B cell (primary cell): ENCODE results near the gene ANKRD23. TPM values are rescaled to one million over a fixed set of nuclear protein-coding genes. Genes with fewer than 3 reads are reported as not detected.

ENCODE experiments used
- ATAC-seq: fragments of 200-7000 bp; cut with Tn5 transposase; one replicate; pipeline ENCODE4 v1.10.0; 2021; ENCODE audit warnings: low read depth, mild to moderate bottlenecking, moderate number of reproducible peaks, moderate library complexity
- CTCF ChIA-PET: fragments of 350-600 bp; sonication (Branson Sonifier 250); formaldehyde crosslinking; loops from one replicate; lab custom pipeline; 2021; ENCODE audit warnings: antibody characterized with exemption, inconsistent platforms; lab: Charles Lee
- POLR2A ChIA-PET: fragments of 350-600 bp; sonication (Branson Sonifier 250); formaldehyde crosslinking; loops from one replicate; lab custom pipeline; 2021; ENCODE audit warnings: antibody characterized with exemption; lab: Charles Lee
- DNase-seq: peaks from one replicate; pipeline ENCODE4 v3.0.0; 2013
- H2AFZ ChIP-seq: 2 replicates; pipeline ENCODE4 v1.6.1; 2012; ENCODE audit warnings: mild to moderate bottlenecking, low read depth, low read length; ENCODE audit not compliant: insufficient read depth, poor library complexity, severe bottlenecking
- H3K27ac ChIP-seq, 2 donors: 1 replicate in 1 of 2; 2 replicates in 1 of 2; pipeline ENCODE4 v1.5.1; 2012 to 2013; ENCODE audit warnings: low read length in 2 of 2, mild to moderate bottlenecking in 2 of 2, moderate library complexity in 1 of 2
- H3K27me3 ChIP-seq, 4 experiments: fragments of 200-600 bp in 1 of 4; sonication (generic) in 1 of 4; replicated peaks in 1 of 4; 1 replicate in 2 of 4; 2 replicates in 2 of 4; pipeline versions ENCODE4 v1.6.1 to v1.7.0; 2013 to 2016; ENCODE audit warnings: low read length in 3 of 4, mild to moderate bottlenecking in 2 of 4, mixed read lengths in 1 of 4, moderate library complexity in 1 of 4; ENCODE audit not compliant: insufficient read depth in 4 of 4, control insufficient read depth in 3 of 4; ENCODE audit errors: control extremely low read depth in 1 of 4
- H3K36me3 ChIP-seq, 2 experiments: replicated peaks in 1 of 2; 1 replicate in 1 of 2; 2 replicates in 1 of 2; pipeline versions ENCODE4 v1.6.1 to v1.7.1; 2013; ENCODE audit warnings: low read length in 1 of 2; ENCODE audit not compliant: insufficient read depth in 2 of 2, control insufficient read depth in 1 of 2; ENCODE audit errors: control extremely low read depth in 1 of 2, extremely low read depth in 1 of 2
- H3K4me1 ChIP-seq, 2 donors: fragments of 200-600 bp in 1 of 2; sonication (generic) in 1 of 2; 1 replicate in 1 of 2; 2 replicates in 1 of 2; pipeline versions ENCODE4 v1.5.1 to v1.6.1; 2013 to 2017; ENCODE audit warnings: low read length in 2 of 2; ENCODE audit not compliant: control insufficient read depth in 2 of 2, insufficient read depth in 2 of 2
- H3K4me2 ChIP-seq: replicated peaks from 2 replicates; pipeline ENCODE3; 2012; ENCODE audit warnings: mild to moderate bottlenecking, low read depth, low read length; ENCODE audit not compliant: poor library complexity, severe bottlenecking
- H3K4me3 ChIP-seq, 5 experiments: fragments of 200-600 bp in 1 of 5; sonication (generic) in 1 of 5; 1 replicate in 3 of 5; 2 replicates in 2 of 5; pipeline versions ENCODE4 v1.5.1 to v1.7.0; 2011 to 2016; ENCODE audit warnings: low read length in 4 of 5, mild to moderate bottlenecking in 4 of 5, low read depth in 2 of 5, control low read depth in 1 of 5, moderate library complexity in 1 of 5; ENCODE audit not compliant: insufficient read depth in 1 of 5; ENCODE audit errors: control extremely low read depth in 1 of 5, extremely low read depth in 1 of 5
- H3K79me2 ChIP-seq: fragments of 200-600 bp; sonication (generic); one replicate; pipeline ENCODE4 v1.6.0; 2016; ENCODE audit warnings: low read length; ENCODE audit not compliant: control insufficient read depth, insufficient read depth
- H3K9ac ChIP-seq: fragments of 200-600 bp; sonication (generic); 2 replicates; pipeline ENCODE4 v1.6.1; 2017; ENCODE audit warnings: mild to moderate bottlenecking, low read length, moderate library complexity
- H3K9me3 ChIP-seq, 3 donors: one replicate each; pipeline versions ENCODE4 v1.6.1 to v1.7.1; 2013; ENCODE audit warnings: low read length in 2 of 3; ENCODE audit not compliant: control insufficient read depth in 2 of 3, insufficient read depth in 1 of 3; ENCODE audit errors: control extremely low read depth in 1 of 3
- H4K20me1 ChIP-seq: 2 replicates; pipeline ENCODE4 v1.6.0; 2012; ENCODE audit warnings: mild to moderate bottlenecking, low read length; ENCODE audit not compliant: insufficient read depth, control insufficient read depth, poor library complexity, severe bottlenecking
- H3K27ac Mint-ChIP-seq: one replicate; pipeline ENCODE4 v1.8.0; 2021; ENCODE audit warnings: mixed read lengths
- H3K27me3 Mint-ChIP-seq: one replicate; pipeline ENCODE4 v1.8.0; 2021; ENCODE audit warnings: mixed read lengths
- H3K4me1 Mint-ChIP-seq: one replicate; pipeline ENCODE4 v1.8.0; 2021; ENCODE audit warnings: mixed read lengths
- H3K4me3 Mint-ChIP-seq: one replicate; pipeline ENCODE4 v1.8.0; 2021; ENCODE audit warnings: mixed read lengths
- H3K9me3 Mint-ChIP-seq: one replicate; pipeline ENCODE4 v1.8.0; 2022; ENCODE audit warnings: mixed read lengths; ENCODE audit not compliant: insufficient read depth
- CTCF ChIP-seq: fragments of 200-600 bp; IDR thresholded peaks from one replicate; pipeline ENCODE4 v1.8.0; 2022; ENCODE audit warnings: antibody characterized with exemption, mild to moderate bottlenecking
- WGBS: methylation state at CpG from one replicate; pipeline ENCODE4 v1.1.5; 2013; ENCODE audit warnings: missing lambda C conversion rate; ENCODE audit not compliant: insufficient coverage; 5-methylcytosine and 5-hydroxymethylcytosine counted together
- intact Hi-C: fragments of 100-400 bp; cut with micrococcal nuclease; formaldehyde crosslinking; loops from one replicate; pipeline ENCODE4 v1.10.0; 2022
- polyA plus RNA-seq: library from polyadenylated mRNA; depleted of rRNA; stranded (reverse); fragments of >200 nt; gene quantifications from 2 replicates; pipeline ENCODE4 v1.2.3, GENCODE V29; 2012
- total RNA-seq, 2 donors: library from RNA; stranded (reverse); fragments of 120-200 nt in 1 of 2; gene quantifications; 1 replicate in 1 of 2; 2 replicates in 1 of 2; pipeline versions ENCODE4 v1.2.3 to v1.2.4, GENCODE V29; 2013 to 2022

The ANKRD23 gene
- total and polyA plus RNA-seq, 2 donors (not counting 1 experiment from before 2014, with no cell fraction given) = 8.8 to 11.3 TPM

GRCh38 chr2:96866986-96867755 lies 23.4 kb upstream of the ANKRD23 start:
- POLR2A ChIA-PET = no interaction called here

More at GRCh38 chr2:96866986-96867755, 23.4 kb upstream of the ANKRD23 start:
- no peak overlapping the region for H3K9ac ChIP-seq
- no peak overlapping the region for H3K27ac ChIP-seq
- no peak for ATAC-seq
- H3K27me3 Mint-ChIP-seq = peaks cover 30% of the 10 kb centered on the region
- no peaks in the 10 kb centered on the region for H3K36me3 ChIP-seq
- peak overlapping the region; percentile 100 for H3K4me2 ChIP-seq
- no peak overlapping the region for H2AFZ ChIP-seq
- no peak for TF ChIP-seq CTCF
- no peaks in the 10 kb centered on the region for H4K20me1 ChIP-seq
- H3K4me3 Mint-ChIP-seq = peak overlapping the region; percentile 78
- H3K4me1 Mint-ChIP-seq = peaks cover 25% of the 10 kb centered on the region
- no peaks in the 10 kb centered on the region for H3K79me2 ChIP-seq
- H3K4me3 ChIP-seq = no peak overlapping the region
- intact Hi-C loops = no loop called here
- peaks cover 0 to 14% (median 0%) of the 10 kb centered on the region in 3 donors for H3K9me3 ChIP-seq
- CTCF ChIA-PET = interaction anchor here (0.8 to 3.2 kb wide), 2 partner anchors 10 to 16 kb away, joined by 3 to 19 read pairs; partner anchors contain the start of gene ANKRD39
- H3K4me1 ChIP-seq = peaks cover 27 to 33% of the 10 kb centered on the region in 2 donors
- no peaks in the 10 kb centered on the region for H3K9me3 Mint-ChIP-seq
- no peak for DNase-seq
- peak overlapping the region; percentile 6 for H3K27ac Mint-ChIP-seq
- peaks cover 0 to 41% (median 13%) of the 10 kb centered on the region in 4 experiments for H3K27me3 ChIP-seq
- WGBS = 63% methylated on average over 13 of the region's 22 CpGs
